ENCODE measurements around the gene PREP.

Gene PREP

GRCh38 chr6:105391705-105392104 lies 11.2 kb downstream of the PREP start:
- DNase-seq, result no peak

- peak; percentile 7 for DNase-seq
Observed at GRCh38 chr6:105389543-105389942, 13.3 kb downstream of the PREP start.

DNA sequence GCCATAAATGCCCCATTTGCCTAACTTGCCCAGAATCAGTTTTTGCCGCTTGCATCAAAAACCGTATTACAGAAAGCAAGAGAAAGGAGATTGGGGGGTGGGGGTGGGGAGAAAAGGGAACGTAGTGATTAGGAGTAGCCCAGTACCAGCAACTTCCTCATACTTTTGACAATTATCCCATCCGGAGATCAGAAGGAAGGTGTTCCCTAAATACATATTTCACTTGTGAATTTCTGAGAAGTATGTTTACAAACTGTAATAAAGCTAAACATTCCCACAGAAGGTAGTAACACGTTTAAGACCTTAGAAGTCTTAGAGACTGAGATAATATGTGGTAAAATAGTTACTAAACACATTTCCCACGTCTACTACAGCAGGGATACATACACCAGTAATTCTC lies 14.5 kb downstream of the PREP start:
- DNase-seq, result no peak

GRCh38 chr6:105384004-105384403 lies 18.9 kb downstream of the PREP start:
- peak; percentile 20 for DNase-seq

DNA sequence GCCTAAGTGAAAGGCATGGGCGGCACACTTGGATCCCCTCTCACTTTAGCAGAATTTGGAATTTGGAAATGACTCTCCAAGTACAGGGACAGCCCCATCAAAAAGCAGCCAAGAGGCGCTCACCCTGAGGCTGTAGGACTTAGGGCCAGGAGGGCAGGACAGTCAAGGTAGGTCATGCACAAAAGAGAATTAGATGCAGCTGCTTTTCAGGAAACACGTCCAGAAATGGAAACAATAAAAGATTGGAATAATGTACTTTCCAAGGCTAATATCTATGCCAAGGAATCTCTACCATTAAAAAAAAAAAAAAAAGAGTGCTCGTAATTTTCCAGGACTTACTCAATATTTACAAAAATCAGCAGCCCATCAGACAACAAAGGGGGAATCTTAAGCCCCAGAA lies 19.9 kb downstream of the PREP start:
- DNase-seq, result no peak

- DNase-seq, result peak; percentile 16
Observed at GRCh38 chr6:105382496-105382895, 20.4 kb downstream of the PREP start.

GRCh38 chr6:105380634-105381033 lies 22.2 kb downstream of the PREP start:
- DNase-seq, result peak; percentile 10

- DNase-seq, result no peak
Observed at GRCh38 chr6:105375797-105376196, 27.1 kb downstream of the PREP start.

DNA sequence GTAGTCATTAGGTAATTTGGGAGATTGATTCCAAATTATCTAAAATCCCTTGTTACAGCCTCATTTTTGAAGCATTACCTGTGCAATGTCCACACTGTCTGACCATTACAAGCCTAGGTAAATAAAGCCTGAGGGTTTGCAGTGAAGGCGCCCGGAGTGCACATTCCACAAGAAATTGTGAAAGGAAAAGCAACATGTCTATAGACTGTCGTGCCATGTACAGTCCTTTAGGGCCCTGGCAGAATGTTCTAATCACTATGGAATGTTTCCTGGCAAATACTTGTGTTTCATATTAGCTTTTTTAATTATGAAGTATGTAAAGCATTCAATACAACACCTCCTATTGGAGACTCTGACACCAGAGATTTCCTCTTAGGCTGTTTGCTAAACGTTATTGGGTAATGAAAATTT lies 28.9 kb downstream of the PREP start:
- peak; percentile 28 for DNase-seq

DNA sequence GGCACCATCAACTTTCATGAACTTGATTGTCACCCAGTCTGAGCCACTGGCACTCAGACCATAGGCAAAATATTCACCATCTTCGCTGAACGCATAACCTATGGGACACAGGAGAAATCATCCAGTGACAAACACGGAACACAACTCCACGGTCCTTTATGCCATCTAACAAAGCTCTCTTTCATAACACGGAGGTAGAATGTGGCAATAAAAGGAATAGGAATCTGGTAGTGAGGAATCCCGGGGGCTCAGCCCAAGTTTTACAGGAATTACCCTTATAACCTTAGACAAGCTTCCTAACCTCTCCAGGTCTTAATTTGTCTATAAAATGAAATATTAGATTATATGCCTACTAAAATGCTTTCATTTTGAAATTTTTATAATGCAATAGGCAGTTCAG lies 29.4 kb downstream of the PREP start:
- DNase-seq, result no peak

- DNase-seq, result no peak
Observed at GRCh38 chr6:105372849-105373182, 30.1 kb downstream of the PREP start.

DNA sequence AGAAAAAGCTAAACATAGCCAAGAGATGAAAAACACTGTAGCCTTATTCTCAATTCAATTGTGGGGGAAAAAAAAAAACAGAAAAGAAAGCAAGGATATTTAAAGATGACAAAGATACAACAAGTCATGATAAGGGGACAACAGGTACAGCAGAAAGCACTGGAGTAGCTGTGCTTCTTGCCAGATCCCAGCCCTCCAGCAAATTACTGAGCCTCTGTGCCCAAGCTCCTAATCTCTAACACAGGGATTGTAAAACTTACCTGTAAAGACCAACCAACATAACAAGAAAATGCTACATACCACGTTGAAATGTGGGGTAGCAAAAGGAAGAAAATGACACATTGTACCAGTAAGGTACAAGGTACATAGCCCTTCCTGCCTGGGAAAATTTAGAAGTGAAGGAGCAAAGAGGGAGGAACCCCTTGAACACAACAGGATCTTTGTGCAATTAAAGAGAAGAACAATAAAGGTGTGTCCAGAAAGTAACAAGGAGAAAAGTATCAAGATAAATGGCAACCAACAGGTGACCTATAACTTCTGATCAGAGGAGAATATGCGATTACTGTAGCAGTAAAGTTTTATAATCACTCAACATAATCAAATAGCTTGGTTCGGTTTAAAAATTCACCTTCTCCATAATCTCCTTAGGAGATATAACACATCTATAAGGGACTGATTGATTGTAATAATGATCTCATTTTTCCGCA lies 30.6 kb downstream of the PREP start:
- no peak for DNase-seq

DNA sequence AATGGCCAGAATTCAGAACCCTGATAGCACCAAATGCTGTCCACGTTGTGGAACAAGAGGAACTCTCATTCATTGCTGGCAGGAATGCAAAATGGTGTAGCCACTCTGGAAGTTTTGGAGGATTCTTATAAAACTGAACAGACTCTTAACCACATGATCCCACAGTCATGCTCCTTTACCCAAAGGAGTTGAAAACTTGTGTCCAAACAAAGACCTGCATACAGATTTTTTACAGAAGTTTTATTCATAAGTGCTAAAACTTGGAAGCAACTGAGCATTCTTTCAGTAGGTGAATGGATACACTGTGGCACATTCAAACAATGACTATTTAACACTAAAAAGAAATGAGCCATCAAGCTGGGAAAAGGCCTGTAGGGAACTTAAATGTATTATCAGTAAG lies 32.5 kb downstream of the PREP start:
- no peak for DNase-seq

GRCh38 chr6:105369145-105369544 lies 33.7 kb downstream of the PREP start:
- DNase-seq, result no peak

DNA sequence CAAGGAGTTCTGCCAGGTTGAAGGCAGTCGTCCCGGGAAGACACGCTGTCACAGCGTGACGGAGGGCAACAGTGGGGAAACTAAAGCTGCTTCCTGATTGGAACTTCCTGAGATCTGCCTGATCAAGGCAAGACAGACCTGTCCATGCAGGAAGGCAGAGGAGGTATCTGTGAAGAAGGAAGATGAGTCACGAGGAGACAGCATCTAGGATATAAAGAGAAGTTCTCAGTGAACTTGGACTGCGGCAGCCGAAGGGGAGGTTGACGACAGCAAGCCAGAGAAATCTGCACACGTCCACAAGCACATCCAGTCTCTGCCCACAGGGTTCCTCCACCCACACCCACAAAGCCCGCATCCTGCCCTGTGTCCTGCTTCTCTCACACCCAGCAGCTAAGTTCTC lies 38.6 kb downstream of the PREP start:
- no peak for DNase-seq

DNA sequence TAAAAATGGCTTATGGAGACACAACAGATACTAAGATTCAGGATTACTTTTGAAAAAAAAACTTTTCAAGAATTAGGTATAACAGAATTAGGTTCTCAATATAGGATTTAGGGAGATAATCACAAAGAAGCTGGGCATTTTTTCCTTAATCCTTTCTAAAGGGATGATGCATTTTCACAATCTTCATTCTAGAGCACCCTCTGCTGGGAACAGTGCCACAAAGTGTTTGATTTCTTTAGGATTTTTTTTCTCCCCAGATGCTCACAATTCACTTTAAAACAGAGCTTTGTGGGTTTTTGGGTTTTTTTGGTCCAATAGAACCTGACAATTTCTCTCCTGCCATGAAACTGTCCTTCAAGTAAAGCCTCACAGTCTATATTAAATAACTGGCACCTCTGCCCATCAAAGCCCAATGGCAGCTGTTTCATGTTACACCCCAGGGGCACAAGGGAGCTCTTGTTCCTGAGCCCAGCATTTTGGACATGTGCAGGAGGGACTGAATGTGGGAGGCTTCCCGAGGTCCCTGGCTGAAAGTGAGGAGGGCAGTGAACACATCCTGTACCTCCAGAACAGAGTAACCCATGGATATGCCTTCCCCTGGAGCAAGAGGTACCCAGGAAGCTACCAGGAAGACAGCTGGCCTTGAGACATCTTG lies 39.7 kb downstream of the PREP start:
- DNase-seq, result peak; percentile 74

DNA sequence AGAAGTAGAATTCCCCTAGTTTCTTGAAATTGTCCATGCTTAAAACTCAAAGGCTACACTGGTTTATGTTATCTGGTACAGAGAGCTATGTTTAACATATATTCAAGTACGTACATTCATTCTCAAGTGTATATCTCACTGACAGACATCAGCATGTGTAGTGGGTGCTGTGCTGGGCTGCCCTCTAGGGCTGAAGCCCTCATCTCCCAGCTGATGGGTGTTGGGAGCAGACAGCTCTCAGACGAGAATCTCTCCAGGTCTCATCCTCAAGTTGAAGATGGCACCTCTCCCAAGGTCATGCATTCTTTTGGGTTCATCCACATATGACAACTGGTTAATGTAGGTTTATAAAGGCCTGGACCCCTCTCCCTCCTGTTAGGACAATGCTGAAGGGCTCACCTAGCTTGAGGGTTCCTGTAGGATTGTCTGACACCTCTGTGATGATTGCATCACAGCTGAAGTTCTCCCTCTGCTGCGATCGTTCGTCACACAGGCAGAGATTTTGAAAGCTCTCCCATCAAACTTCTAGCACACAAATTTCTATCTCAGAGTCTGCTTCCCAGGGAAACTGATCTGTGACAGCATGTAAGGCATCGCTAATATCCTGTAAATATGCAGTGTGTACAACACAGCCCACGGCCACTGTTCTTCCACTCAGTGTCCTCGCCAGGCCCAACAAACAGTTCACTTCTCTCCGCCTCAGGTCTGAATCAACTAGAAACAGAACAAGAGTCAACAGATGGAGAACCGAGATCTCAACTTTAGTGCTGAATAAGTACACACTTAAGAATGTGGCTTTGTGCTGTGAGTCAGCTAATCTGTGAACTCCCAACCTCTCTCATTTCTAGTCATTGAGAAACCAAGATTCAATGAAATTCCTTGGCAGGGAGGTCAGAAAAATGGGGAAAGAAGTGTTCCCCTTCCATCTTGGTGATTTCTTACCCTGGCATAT lies 43.2 kb downstream of the PREP start:
- DNase-seq, result no peak

DNA sequence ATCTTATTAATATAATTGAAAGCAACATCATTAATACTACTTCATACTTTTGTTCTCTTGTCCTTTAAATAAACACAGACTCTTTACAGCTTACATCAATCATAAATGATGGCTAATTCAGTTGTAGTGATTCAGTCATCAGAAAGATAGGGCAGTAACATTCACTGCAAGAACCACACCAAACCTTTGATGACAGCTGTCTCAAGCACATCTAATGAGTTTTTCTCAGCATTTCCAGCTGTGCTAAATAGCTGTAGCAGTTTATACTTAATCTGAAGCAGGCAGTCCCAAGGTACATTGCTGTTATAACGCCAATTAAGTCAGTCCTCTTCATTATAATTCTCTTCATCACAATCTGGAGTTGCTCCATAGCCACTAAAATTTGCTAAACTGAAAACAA lies 45.7 kb downstream of the PREP start:
- DNase-seq, result peak; percentile 96

DNA sequence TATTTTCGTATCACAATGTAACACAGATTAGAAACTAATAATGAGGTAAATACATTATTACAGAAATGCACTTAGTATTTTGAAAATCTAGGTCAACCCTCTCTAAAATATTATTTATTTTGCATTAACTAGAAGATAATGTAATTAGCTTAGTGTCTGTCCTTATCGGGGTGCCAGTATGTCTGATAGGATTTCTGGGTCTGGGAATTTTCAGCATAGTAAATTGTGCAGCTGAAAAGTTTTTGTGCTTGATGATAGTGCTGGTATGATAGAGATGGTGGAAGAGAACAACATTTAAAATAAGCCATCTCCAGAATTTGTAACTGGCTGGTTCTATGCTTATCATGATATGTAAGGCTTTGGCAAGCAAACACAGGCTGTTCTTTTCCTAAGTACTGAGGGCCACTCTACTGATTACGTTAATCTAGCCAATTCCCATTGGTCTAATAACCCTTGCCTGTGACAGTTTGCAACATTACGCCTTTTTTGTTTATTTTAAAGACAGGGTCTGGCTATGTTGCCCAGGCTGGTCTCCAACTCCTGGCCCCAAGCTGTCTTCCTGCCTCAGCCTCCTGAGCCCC lies 50.8 kb downstream of the PREP start:
- no peak for DNase-seq

DNA sequence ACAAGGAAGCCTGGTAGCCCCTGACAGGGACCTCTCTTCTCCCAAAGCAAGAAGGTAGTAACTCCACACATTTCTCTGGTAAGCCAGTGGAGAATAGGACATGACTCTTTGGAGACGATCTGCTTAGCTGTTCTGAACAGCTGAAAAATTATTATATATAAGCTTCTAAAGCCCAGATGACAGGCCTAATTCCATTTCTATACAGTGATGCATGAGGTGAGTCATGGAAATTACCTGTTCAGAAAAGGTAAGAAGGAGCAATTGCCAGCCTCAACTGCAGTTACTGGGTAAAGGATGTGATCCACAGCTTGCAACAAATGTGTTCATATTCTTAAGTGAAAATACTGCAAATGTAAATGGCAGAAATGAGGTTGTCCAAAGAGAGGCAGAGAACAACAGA lies 54.0 kb downstream of the PREP start:
- DNase-seq, result no peak

GRCh38 chr6:105346052-105346451 lies 56.8 kb downstream of the PREP start:
- DNase-seq, result no peak

- DNase-seq, result no peak
Observed at GRCh38 chr6:105345506-105345905, 57.4 kb downstream of the PREP start.

GRCh38 chr6:105344881-105345370 lies 58.0 kb downstream of the PREP start:
- DNase-seq, result no peak
